ENCODE data around the gene CD164L2. TPM values are rescaled to one million over a fixed set of nuclear protein-coding genes. Genes with fewer than 3 reads are reported as not detected.

Gene CD164L2
- total and polyA plus RNA-seq, 4 donors, result 0.15 to 2.8 (median 0.29) TPM; not detected in 1

- Histone ChIP-seq H3K4me3 (ENCODE audit: low read depth, low read length) (peak within 1 kb of the TSS; percentile 72), H3K27ac (ENCODE audit: low read depth, low read length) (peak within 1 kb of the TSS; percentile 96), H3K36me3 (ENCODE audit: control insufficient read depth, insufficient read depth, low read length) (peaks cover 5% of the 10 kb centered on the region), H3K9me3 (ENCODE audit: control insufficient read depth, insufficient read depth, low read length) (no peaks in the 10 kb centered on the region), H3K4me1 (ENCODE audit: control insufficient read depth, insufficient read depth, low read length) (peaks cover 25% of the 10 kb centered on the region), H3K27me3 (ENCODE audit: control insufficient read depth, insufficient read depth, low read length) (peaks cover 13% of the 10 kb centered on the region)
- peak in 3 of 6 donors; percentile 19 to 75 (median 31) for DNase-seq (ENCODE audit: low read depth in 4 of 6, low spot score in 6 of 6)
- under 1% methylated on average over 67 of the region's 67 CpGs for WGBS (ENCODE audit: insufficient coverage)
These were observed 16.5 kb downstream of the CD164L2 start, which contains the start of gene MAP3K6 for GRCh38 chr1:27366411-27367159. MAP3K6 (minus strand) TSS chr1:27366961; CDS start chr1:27366597, 364 bp downstream.

- WGBS (ENCODE audit: insufficient coverage), result 0% methylated on average over 30 of the region's 30 CpGs
- Histone ChIP-seq H3K27ac (ENCODE audit: low read depth, low read length) (peak overlapping the region; percentile 96), H3K4me1 (ENCODE audit: control insufficient read depth, insufficient read depth, low read length) (peaks cover 25% of the 10 kb centered on the region), H3K4me3 (ENCODE audit: low read depth, low read length) (peak overlapping the region; percentile 72), H3K27me3 (ENCODE audit: control insufficient read depth, insufficient read depth, low read length) (peaks cover 13% of the 10 kb centered on the region), H3K9me3 (ENCODE audit: control insufficient read depth, insufficient read depth, low read length) (no peaks in the 10 kb centered on the region), H3K36me3 (ENCODE audit: control insufficient read depth, insufficient read depth, low read length) (peaks cover 9% of the 10 kb centered on the region)
- DNase-seq (ENCODE audit: low read depth in 4 of 6, low spot score in 6 of 6), result peak in 3 of 6 donors; percentile 44 to 87 (median 69)
These were observed 17.1 kb downstream of the CD164L2 start for GRCh38 chr1:27366113-27366410.

GRCh38 chr1:27365372-27366112, 17.6 kb downstream of the CD164L2 start:
- WGBS (ENCODE audit: insufficient coverage), result 6% methylated on average over 40 of the region's 40 CpGs
- peaks cover 30% of the 10 kb centered on the region for H3K4me1 ChIP-seq (ENCODE audit: control insufficient read depth, insufficient read depth, low read length)
- DNase-seq (ENCODE audit: low read depth in 4 of 6, low spot score in 6 of 6), result peak in 3 of 6 donors; percentile 56 to 91 (median 80)

GRCh38 chr1:27364696-27365371, 18.3 kb downstream of the CD164L2 start:
- Histone ChIP-seq H3K27ac (ENCODE audit: low read depth, low read length) (peak overlapping the region; percentile 96), H3K27me3 (ENCODE audit: control insufficient read depth, insufficient read depth, low read length) (peaks cover 14% of the 10 kb centered on the region), H3K9me3 (ENCODE audit: control insufficient read depth, insufficient read depth, low read length) (no peaks in the 10 kb centered on the region), H3K4me3 (ENCODE audit: low read depth, low read length) (no peak overlapping the region), H3K4me1 (ENCODE audit: control insufficient read depth, insufficient read depth, low read length) (peaks cover 37% of the 10 kb centered on the region), H3K36me3 (ENCODE audit: control insufficient read depth, insufficient read depth, low read length) (peaks cover 10% of the 10 kb centered on the region)
- WGBS (ENCODE audit: insufficient coverage), result 83% methylated on average over 11 of the region's 11 CpGs
- no peak for DNase-seq (ENCODE audit: low read depth in 4 of 6, low spot score in 6 of 6)

More at GRCh38 chr1:27365372-27366112, 17.6 kb downstream of the CD164L2 start:
- Histone ChIP-seq H3K36me3 (ENCODE audit: control insufficient read depth, insufficient read depth, low read length) (peaks cover 10% of the 10 kb centered on the region), H3K9me3 (ENCODE audit: control insufficient read depth, insufficient read depth, low read length) (no peaks in the 10 kb centered on the region), H3K27ac (ENCODE audit: low read depth, low read length) (peak overlapping the region; percentile 96), H3K4me3 (ENCODE audit: low read depth, low read length) (peak overlapping the region; percentile 72), H3K27me3 (ENCODE audit: control insufficient read depth, insufficient read depth, low read length) (peaks cover 13% of the 10 kb centered on the region)

GRCh38 chr1:27363766-27364695, 19.1 kb downstream of the CD164L2 start:
- no peaks in the 10 kb centered on the region for H3K9me3 ChIP-seq (ENCODE audit: control insufficient read depth, insufficient read depth, low read length)
- no peak overlapping the region for H3K4me3 ChIP-seq (ENCODE audit: low read depth, low read length)
- peaks cover 10% of the 10 kb centered on the region for H3K36me3 ChIP-seq (ENCODE audit: control insufficient read depth, insufficient read depth, low read length)
- peaks cover 45% of the 10 kb centered on the region for H3K4me1 ChIP-seq (ENCODE audit: control insufficient read depth, insufficient read depth, low read length)
- no peak for DNase-seq (ENCODE audit: low read depth in 4 of 6, low spot score in 6 of 6)
- no peak overlapping the region for H3K27ac ChIP-seq (ENCODE audit: low read depth, low read length)
- 78% methylated on average over 19 of the region's 26 CpGs for whole genome bisulfite sequencing (ENCODE audit: insufficient coverage)
- peaks cover 22% of the 10 kb centered on the region for H3K27me3 ChIP-seq (ENCODE audit: control insufficient read depth, insufficient read depth, low read length)

GRCh38 chr1:27361553-27361952, 21.6 kb downstream of the CD164L2 start:
- Histone ChIP-seq H3K9me3 (ENCODE audit: control insufficient read depth, insufficient read depth, low read length) (no peaks in the 10 kb centered on the region), H3K4me3 (ENCODE audit: low read depth, low read length) (no peak overlapping the region), H3K4me1 (ENCODE audit: control insufficient read depth, insufficient read depth, low read length) (peaks cover 50% of the 10 kb centered on the region), H3K36me3 (ENCODE audit: control insufficient read depth, insufficient read depth, low read length) (peaks cover 21% of the 10 kb centered on the region), H3K27ac (ENCODE audit: low read depth, low read length) (no peak overlapping the region), H3K27me3 (ENCODE audit: control insufficient read depth, insufficient read depth, low read length) (peaks cover 29% of the 10 kb centered on the region)
- WGBS (ENCODE audit: insufficient coverage), result 96% methylated on average over 6 of the region's 8 CpGs
- no peak for DNase-seq (ENCODE audit: low read depth in 4 of 6, low spot score in 6 of 6)

GRCh38 chr1:27361044-27361402, 22.1 kb downstream of the CD164L2 start:
- no peaks in the 10 kb centered on the region for H3K9me3 ChIP-seq (ENCODE audit: control insufficient read depth, insufficient read depth, low read length)
- no peak for DNase-seq (ENCODE audit: low read depth in 4 of 6, low spot score in 6 of 6)
- no peak overlapping the region for H3K27ac ChIP-seq (ENCODE audit: low read depth, low read length)
- H3K4me3 ChIP-seq (ENCODE audit: low read depth, low read length), result no peak overlapping the region
- peaks cover 32% of the 10 kb centered on the region for H3K27me3 ChIP-seq (ENCODE audit: control insufficient read depth, insufficient read depth, low read length)
- H3K36me3 ChIP-seq (ENCODE audit: control insufficient read depth, insufficient read depth, low read length), result peaks cover 26% of the 10 kb centered on the region
- WGBS (ENCODE audit: insufficient coverage), result 49% methylated on average over 16 of the region's 21 CpGs
- H3K4me1 ChIP-seq (ENCODE audit: control insufficient read depth, insufficient read depth, low read length), result peaks cover 48% of the 10 kb centered on the region

- Histone ChIP-seq H3K4me1 (ENCODE audit: control insufficient read depth, insufficient read depth, low read length) (peaks cover 41% of the 10 kb centered on the region), H3K27ac (ENCODE audit: low read depth, low read length) (no peak overlapping the region), H3K9me3 (ENCODE audit: control insufficient read depth, insufficient read depth, low read length) (no peaks in the 10 kb centered on the region), H3K27me3 (ENCODE audit: control insufficient read depth, insufficient read depth, low read length) (peaks cover 33% of the 10 kb centered on the region), H3K36me3 (ENCODE audit: control insufficient read depth, insufficient read depth, low read length) (peaks cover 30% of the 10 kb centered on the region), H3K4me3 (ENCODE audit: low read depth, low read length) (peak overlapping the region; percentile 7)
- 10% methylated on average over 59 of the region's 71 CpGs for WGBS (ENCODE audit: insufficient coverage)
- DNase-seq (ENCODE audit: low read depth in 4 of 6, low spot score in 6 of 6), result peak in 1 of 6 donors; percentile 28
These were observed 22.7 kb downstream of the CD164L2 start for GRCh38 chr1:27360159-27361043.

Measured in spinal cord (tissue), 10 donors.